OCI-LY3 (cell line): ENCODE results near the gene CHST13.

Experiments used
- H2AFZ ChIP-seq: fragments of 200-600, 300-600 bp; shearing (Covaris generic); 2 replicates; pipeline ENCODE4 v1.6.0; 2014; ENCODE audit warnings: antibody characterized with exemption, low read depth, low read length
- H3K27ac ChIP-seq: fragments of 200-600, 300-600 bp; sonication (generic); 2 replicates; pipeline ENCODE4 v1.5.1; 2014; ENCODE audit warnings: mild to moderate bottlenecking, low read length, moderate library complexity, mixed read lengths
- H3K27me3 ChIP-seq: fragments of 200-600, 300-600 bp; sonication (generic); 2 replicates; pipeline ENCODE4 v1.6.1; 2014; ENCODE audit warnings: low read depth, low read length, mixed read lengths
- H3K36me3 ChIP-seq: fragments of 200-600, 300-600 bp; sonication (generic); replicated peaks from 2 replicates; pipeline ENCODE3; 2014; ENCODE audit warnings: low read depth, low read length, mixed read lengths
- H3K4me1 ChIP-seq: fragments of 300-600, 200-600 bp; sonication (generic); 2 replicates; pipeline ENCODE4 v1.6.1; 2014; ENCODE audit warnings: low read length, mixed read lengths
- H3K4me2 ChIP-seq: fragments of 200-600, 300-600 bp; sonication (generic); 2 replicates; pipeline ENCODE4 v1.6.1; 2014; ENCODE audit warnings: low read length, mixed read lengths
- H3K4me3 ChIP-seq: fragments of 300-600, 200-600 bp; sonication (generic); 2 replicates; pipeline ENCODE4 v1.5.1; 2014; ENCODE audit warnings: antibody characterized with exemption, mild to moderate bottlenecking, low read length, moderate library complexity
- H3K79me2 ChIP-seq: fragments of 300-600, 200-600 bp; shearing (Covaris generic); 2 replicates; pipeline ENCODE4 v1.6.1; 2014; ENCODE audit warnings: mild to moderate bottlenecking, low read length, mixed read lengths
- H3K9ac ChIP-seq: fragments of 300-600, 200-600 bp; shearing (Covaris generic); 2 replicates; pipeline ENCODE4 v1.6.0; 2014; ENCODE audit warnings: mild to moderate bottlenecking, low read length, moderate library complexity
- H3K9me3 ChIP-seq: fragments of 200-600, 300-600 bp; shearing (Covaris generic); 2 replicates; pipeline ENCODE4 v1.6.1; 2014; ENCODE audit warnings: low read length, mixed read lengths; ENCODE audit not compliant: insufficient read depth
- H4K20me1 ChIP-seq: fragments of 200-600, 300-600 bp; sonication (generic); 2 replicates; pipeline ENCODE4 v1.6.1; 2016; ENCODE audit warnings: low read length, mixed read lengths; ENCODE audit not compliant: insufficient read depth
- CTCF ChIP-seq: fragments of 200-600, 300-600 bp; sonication (generic); IDR thresholded peaks from 2 replicates; pipeline ENCODE4 v1.5.1; 2014; ENCODE audit warnings: antibody characterized with exemption, low read length, low read depth
- EZH2phosphoT487 ChIP-seq: fragments of 200-600 bp; shearing (Covaris generic); IDR thresholded peaks from 2 replicates; pipeline ENCODE4 v1.6.1; 2018; ENCODE audit warnings: antibody characterized with exemption, mixed run types, low read depth

The CHST13 gene

GRCh38 chr3:126523745-126524428 lies at the start of gene CHST13:
CHST13 (plus strand) TSS chr3:126524155; CDS start chr3:126524333, 178 bp downstream.
- Histone ChIP-seq H3K9me3 (no peaks in the 10 kb centered on the region), H2AFZ (no peak within 1 kb of the TSS), H3K27me3 (no peaks in the 10 kb centered on the region), H3K36me3 (no peaks in the 10 kb centered on the region), H3K79me2 (no peaks in the 10 kb centered on the region), H3K4me1 (no peaks in the 10 kb centered on the region), H3K4me2 (no peak within 1 kb of the TSS), H3K4me3 (no peak within 1 kb of the TSS), H3K27ac (no peak within 1 kb of the TSS), H3K9ac (no peak within 1 kb of the TSS), H4K20me1 (no peaks in the 10 kb centered on the region)
- TF ChIP-seq CTCF: no peak
- TF ChIP-seq EZH2phosphoT487: no peak

GRCh38 chr3:126474498-126475412 lies 49.2 kb upstream of the CHST13 start:
- H3K9ac ChIP-seq: peak overlapping the region; percentile 66
- H2AFZ ChIP-seq: no peak overlapping the region
- H3K36me3 ChIP-seq: peaks cover 38% of the 10 kb centered on the region
- H3K4me1 ChIP-seq: peaks cover 19% of the 10 kb centered on the region
- no peak overlapping the region for H3K27ac ChIP-seq
- H3K79me2 ChIP-seq: peaks cover 43% of the 10 kb centered on the region
- H4K20me1 ChIP-seq: peaks cover 27% of the 10 kb centered on the region
- H3K4me2 ChIP-seq: peak overlapping the region; percentile 88
- H3K4me3 ChIP-seq: peak overlapping the region; percentile 88
- no peaks in the 10 kb centered on the region for H3K9me3 ChIP-seq
- no peak for TF ChIP-seq CTCF
- H3K27me3 ChIP-seq: no peaks in the 10 kb centered on the region

GRCh38 chr3:126475413-126476114 lies 48.4 kb upstream of the CHST13 start, which contains the start of gene ZXDC:
ZXDC (minus strand) TSS chr3:126475891; CDS start chr3:126475865, 26 bp downstream.
- peak within 1 kb of the TSS; percentile 66 for H3K9ac ChIP-seq
- no peaks in the 10 kb centered on the region for H3K9me3 ChIP-seq
- peak within 1 kb of the TSS; percentile 88 for H3K4me2 ChIP-seq
- peaks cover 27% of the 10 kb centered on the region for H4K20me1 ChIP-seq
- peak within 1 kb of the TSS; percentile 22; the same call in 1 of the 2 replicates for H3K27ac ChIP-seq
- peaks cover 32% of the 10 kb centered on the region for H3K36me3 ChIP-seq
- peaks cover 39% of the 10 kb centered on the region for H3K79me2 ChIP-seq
- no peaks in the 10 kb centered on the region for H3K27me3 ChIP-seq
- TF ChIP-seq EZH2phosphoT487 (no peak), CTCF (peak; percentile 37)
- H3K4me1 ChIP-seq: peaks cover 19% of the 10 kb centered on the region
- H3K4me3 ChIP-seq: peak within 1 kb of the TSS; percentile 88
- H2AFZ ChIP-seq: peak within 1 kb of the TSS; percentile 94
